Posterior vena cava (tissue), 2 donors: ENCODE results near the gene PRDM16. TPM values are rescaled to one million over a fixed set of nuclear protein-coding genes. Genes with fewer than 3 reads are reported as not detected.
"Not testable (repeated sequence)": the region's sequence is repeated elsewhere in the genome, so short reads cannot be mapped to it uniquely, and the experiment has no call there.

ENCODE experiments used
- DNase-seq: peaks from one replicate; pipeline ENCODE4 v3.0.0-alpha.2; 2020; ENCODE audit warnings: low spot score
- intact Hi-C, 2 donors: fragments of 100-400 bp; cut with DNase I; formaldehyde crosslinking; loops; one replicate each; pipeline versions ENCODE4 v1.14.1 to v1.14.2; 2022 to 2023
- total RNA-seq, 2 donors: library from RNA; stranded (reverse); fragmentation: NEBNext Ultra II Directional; extraction: Animal tissue kit (Norgen Biotek cat#: 25700); gene quantifications; one replicate each; pipeline ENCODE4 v1.2.1, GENCODE V29; 2021
- donor health status: DM: yes; HTN: yes; CAD: no.
- donor health status: DM: yes; HTN: yes; CAD: no.

The PRDM16 gene
- total RNA-seq, 2 donors from 2014 or later: 15.8 to 21.1 TPM

DNA sequence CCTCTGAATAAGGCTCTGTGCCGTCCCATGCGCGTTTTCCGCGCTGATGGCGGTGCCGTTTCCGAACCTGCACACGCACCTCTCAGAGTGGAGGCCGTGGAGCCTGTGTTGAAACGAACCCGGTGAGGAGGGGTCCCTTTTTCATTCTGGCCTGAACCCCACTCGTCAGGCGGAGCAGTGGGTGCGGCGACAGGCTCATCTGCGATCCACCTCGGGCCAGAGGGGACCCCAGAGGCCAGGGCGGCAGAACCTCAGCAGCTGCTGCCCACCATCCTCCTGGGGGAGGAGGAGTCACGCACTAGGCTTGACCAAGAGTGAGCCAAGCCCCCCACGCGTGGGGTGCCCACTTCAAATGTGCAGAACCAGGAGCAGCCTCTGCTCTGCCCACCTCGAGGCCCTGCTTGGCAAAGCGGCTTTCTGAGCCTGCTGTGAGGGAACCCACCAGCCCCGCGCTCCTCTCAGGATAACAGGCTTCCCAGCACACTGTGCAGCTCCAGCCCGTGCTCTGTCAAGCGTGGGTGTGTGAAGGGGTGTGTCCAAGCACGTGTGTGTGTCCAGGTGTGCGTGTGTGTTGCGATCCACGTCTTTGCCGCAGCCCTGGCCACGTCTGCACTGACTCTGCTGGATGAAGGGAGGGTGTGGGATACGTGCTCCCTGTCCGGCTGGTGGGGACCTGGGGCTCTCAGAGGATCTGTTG lies 6.8 kb downstream of the PRDM16 start:
- intact Hi-C loops: loop anchor here in 1 of 2 donors (1.0 kb wide), 1 partner anchor 25 kb away; no protein-coding TSS in a partner anchor
- DNase-seq: no peak

DNA sequence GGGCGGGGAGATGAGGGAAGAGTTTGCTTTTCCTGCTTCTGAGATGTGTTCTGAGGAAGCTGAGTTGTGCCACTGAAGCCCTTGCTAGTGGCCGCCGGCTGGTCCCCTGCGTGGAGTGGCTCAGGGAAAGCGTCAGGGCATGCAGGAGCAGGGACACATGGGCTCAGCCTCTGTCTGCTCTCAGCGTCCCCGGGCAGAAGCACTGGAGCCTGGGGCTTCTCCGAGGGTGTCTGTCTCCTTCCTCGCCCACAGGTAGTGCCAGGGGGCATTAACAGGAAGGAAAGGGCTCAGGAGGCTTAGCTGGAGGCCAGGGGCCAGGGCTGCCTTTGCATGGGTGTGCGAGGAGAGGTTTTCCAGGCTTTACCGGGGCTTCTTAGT lies 7.3 kb downstream of the PRDM16 start:
- intact Hi-C loops: loop anchor here in 1 of 2 donors (1.0 kb wide), 1 partner anchor 25 kb away; no protein-coding TSS in a partner anchor
- DNase-seq: no peak

DNA sequence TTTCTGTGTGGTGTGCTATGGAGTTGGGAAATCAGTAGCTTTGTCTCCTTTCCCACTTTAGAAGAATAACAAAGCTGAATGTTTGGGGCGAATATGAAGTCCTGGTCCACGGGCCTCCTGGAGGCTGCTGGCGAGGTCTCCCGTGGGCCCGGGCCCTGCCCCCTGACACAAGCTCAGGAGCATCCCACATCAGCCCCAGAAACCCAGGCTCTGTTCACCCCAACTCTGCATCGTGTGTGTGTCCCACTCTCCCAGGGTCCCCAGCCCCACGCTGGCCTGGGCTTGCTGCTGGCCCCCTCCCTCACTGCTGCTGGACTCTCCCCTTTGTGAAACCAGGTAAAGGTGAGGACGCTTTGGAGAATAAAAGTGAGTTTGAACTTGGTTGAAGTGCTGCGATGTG lies 8.1 kb downstream of the PRDM16 start:
- DNase-seq: no peak
- intact Hi-C loops: no loop called here

DNA sequence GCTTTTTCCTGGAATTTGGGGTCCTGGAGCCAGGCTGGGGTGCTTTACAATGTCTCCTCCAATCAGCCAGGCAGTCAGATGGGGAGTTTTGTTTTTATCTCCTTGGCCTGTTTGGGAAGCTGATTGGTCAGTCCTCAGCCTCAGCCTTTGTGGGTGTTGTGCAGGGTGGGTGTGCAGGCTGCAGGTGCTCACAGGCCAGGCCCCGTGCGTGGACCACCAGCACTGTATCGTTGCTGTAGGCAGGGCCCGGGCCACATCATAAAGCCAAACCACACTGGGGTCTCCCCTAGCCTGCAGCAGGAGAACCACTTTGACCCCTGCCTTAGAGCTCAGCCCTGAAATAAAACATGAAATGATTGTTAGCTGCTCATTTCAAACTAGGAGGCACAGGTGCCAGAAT lies 8.6 kb downstream of the PRDM16 start:
- intact Hi-C loops: no loop called here
- DNase-seq: no peak

DNA sequence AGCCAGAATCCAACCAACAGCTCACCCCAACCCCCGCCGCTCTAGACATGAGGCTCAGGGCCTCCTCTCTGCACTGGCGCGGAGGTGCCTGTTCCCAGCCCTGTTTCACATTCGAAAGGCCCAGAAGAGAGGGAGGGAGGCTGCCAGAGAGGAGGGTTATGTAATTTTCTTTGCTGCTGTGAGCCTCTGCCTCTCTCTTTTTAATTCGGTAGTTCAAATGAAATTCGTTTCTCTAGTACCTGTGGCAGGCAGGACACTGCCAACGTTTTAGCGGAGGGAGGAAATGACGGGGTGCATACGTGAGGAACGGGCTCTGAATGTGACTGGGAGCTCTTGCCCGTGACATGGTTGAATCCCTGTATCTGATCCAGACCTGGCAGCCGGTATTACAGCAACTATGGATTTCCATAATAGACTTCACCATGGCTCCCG lies 9.4 kb downstream of the PRDM16 start:
- intact Hi-C loops: no loop called here
- DNase-seq: no peak

DNA sequence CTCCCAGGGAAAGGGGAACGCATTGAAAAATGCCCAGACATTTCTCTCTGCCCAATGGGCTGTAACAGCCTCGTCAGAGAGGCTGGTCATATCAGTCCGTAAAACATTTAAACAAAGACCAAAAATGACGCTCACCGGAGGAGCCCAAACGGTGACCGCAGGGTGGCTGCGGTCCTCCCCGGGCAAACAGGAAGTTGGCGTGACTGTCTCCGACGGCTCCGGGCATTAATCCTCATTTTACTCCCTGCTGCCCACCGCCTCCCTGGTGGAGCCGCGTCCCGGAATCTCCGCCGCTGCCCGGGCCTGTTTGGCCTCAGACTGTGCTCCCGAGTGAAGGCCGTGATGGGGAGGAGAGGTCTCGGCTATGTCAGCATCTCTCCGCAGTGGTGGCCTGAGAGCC lies 9.9 kb downstream of the PRDM16 start:
- no peak for DNase-seq
- intact Hi-C loops: no loop called here

DNA sequence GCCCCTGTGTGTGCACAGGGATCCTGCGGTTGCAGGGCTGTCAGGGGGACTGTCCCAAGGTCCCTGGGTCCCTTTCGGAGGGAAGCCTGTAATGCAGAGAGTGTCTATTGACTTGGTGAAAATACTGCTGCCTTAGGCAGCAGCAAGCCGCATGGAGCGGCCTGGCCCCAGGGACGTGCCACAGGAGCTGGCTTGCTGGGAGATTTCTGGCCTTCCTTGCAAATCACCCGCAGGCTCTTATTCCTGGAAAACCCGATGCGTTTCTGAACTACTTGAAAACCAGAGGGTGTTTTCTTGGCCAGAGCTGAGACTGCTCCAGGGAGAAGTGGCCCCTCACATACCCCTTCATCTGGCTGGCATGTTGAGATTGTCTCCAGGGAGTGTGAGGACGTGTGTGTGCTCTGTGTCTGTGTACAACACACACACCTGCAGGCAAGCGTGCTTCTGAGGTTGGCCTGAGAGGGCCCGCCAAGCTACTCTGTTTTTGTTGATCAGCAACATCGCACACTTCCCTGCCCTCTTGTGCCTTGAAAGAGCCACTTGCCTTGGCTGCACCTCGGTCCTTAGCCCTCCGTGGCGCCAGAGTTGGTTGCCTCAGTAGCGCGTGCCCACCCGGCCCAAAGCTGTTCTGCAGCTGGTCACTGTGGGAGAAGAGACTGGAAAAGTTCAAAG lies 10.5 kb downstream of the PRDM16 start:
- no peak for DNase-seq
- intact Hi-C loops: no loop called here

DNA sequence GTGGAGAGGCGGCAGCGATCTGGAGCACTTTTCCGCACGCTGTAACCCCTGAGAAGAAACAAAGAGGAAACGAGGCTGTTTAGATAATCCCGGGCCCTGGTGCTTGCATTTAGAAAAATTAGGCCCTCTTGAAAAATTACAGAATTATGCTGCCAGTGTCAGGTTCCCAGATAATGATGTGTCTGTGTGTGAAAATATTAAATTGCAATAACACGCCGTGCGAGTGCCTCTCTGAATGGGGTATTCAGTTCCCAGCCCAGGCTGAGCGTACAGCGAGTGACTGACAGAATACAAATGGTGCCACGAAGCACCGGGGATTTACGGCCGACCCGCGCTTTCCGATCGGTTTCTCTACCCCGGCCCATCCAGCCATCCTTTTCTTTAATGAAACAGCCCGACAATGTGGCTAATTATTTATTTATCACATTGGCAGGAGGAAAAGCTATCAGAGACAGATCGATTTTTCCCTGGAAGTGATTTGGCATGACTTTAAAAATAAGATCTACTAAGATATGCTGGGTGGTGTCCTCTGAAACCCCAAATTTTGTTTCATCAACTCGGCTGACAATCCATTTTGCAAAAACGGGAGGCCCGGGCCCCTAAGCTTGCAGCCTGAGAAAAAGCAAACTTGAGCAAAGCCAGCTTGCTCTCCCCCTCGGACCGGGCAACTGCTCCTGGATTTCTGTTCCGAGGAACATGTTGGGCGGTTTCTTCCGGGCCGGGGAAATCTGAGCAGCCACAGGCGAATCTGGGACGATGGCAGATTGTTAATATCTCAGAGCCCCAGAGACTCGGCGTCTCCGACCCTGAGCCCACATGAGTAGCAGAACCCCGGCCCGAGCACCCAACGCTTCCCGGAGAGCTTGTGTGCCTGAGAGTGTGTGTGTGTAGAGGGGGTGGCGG lies 11.3 kb downstream of the PRDM16 start:
- DNase-seq: no peak
- intact Hi-C loops: no loop called here

DNA sequence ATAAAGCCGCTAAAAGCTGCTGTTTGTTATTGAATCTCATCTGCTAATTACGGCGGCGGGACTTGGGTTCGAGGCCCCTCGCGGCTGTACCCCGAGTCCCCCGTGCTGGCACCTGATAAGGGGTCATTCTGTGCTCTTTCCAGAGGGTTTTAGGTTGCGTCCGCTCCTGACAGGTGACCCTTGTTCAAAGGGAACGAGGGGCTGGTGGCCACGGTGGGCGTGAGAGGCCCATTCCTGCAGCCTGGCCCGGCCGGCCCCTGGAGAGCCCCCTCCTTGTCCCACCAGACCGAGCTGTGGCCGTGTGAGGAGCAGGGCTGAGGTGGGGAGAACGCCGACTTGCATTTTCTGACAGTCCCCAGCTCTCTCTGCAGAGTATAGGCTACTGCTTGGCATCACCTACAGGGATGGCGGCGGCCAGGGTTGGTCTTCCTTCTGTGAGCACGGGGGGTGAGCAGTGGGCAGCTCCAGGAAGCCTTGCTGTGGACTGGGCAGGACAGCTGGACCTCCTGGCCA lies 12.2 kb downstream of the PRDM16 start:
- no peak for DNase-seq
- intact Hi-C loops: no loop called here

DNA sequence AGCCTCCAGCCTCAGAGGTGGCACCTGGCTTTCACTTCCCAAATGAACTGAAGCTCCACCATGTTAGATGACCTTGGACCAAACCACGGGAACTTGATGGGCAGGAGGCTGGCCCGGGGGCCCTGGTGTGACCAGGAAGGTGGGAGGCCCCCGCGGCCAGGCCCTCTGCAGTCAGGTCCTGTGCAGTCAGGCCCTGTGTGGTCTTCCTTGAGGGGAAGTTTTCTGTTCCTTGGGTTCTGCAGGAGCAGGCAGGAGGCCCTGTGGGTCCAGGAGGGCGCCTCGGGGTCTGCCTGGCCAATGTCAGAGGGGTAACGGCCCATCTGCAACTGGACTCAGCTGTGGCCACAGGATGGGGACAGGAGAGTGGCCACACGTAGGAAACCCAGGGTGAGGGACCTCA lies 13.0 kb downstream of the PRDM16 start:
- DNase-seq: no peak
- intact Hi-C loops: no loop called here

DNA sequence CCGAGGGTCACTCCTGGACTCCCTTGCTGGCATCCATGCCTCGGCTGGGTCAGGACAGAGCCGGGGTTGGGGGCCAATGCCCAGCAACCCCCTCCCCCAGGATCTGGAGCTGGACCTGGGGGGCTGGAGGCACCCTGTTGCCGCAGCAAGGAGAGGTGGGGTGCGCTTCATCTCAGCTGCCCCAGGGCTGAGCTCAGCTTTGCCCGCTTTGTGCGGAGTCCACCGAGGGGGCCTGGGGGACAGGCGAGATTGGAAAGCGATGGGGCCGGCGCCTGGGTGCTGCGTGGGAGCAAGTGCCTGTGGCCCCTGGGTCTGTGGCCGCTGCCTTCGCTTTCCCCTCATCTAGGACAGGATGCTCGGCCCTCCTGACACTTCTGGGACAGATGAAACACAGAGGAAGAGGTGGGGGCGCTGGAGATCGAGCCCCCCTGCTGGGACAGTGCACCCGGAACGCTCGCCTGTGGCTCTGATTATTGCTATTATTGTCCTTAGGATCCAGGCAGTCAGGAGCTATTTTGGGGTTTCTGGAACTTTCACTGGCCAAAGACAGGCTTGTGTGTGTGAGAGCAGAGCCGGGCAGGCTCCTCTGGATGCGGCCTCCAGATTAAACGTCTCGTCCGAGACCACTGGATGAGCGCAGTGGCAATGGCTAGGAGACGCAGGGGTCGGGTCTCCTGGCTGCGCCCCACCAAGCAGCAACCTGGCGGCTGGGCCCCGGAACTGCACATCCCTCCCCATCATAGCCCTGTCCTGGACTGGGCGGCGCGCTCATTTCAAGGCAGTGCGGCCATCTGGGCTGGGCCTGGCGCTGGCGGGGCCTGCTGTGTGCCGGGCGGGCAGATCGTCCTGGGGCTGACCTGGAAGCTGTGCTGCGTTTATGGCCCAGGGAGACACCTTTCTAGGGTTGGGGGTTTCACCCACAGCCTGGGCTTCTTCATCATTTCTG lies 13.8 kb downstream of the PRDM16 start:
- DNase-seq: no peak
- intact Hi-C loops: no loop called here

DNA sequence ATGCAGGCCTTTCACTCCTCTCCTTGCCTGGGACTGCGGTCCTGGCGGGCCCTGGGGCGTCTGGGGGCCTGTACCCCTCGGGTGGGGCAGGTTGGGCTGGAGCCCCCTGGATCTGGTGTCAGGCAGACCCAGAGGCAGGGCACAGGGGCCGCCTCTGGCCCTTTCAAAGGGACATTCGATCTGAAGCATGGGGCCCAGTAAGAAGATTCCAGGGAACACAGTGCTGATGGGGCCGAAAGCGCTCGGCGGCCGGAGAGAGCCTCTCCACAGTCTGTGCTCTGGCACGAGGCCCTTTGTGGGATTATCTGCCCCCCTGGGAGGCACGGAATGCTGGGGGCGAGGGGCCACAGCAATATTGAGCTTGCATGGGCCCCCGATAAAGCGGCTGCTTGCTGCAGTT lies 15.2 kb downstream of the PRDM16 start:
- intact Hi-C loops: no loop called here

DNA sequence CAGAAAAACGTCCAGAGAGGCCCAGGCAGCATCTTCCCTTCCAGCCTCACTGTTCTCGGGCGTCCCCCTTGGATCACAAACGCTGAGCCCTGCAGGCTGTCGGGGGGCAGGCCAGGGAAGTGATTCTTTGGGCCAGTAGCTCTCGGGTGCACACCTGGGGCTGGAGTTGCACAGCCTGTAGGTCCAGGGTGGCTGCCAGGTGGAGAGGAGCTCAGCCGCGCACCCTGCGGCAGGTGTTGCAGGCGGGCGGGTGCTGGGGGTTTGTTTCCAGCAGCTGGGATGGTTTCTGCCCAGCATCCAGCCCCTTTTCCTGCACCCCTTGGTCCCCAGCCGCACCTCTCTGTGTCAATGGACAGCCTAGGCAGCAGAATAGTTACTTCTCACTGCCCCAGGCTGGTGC lies 15.7 kb downstream of the PRDM16 start:
- no peak for DNase-seq
- intact Hi-C loops: no loop called here

More for the DNA sequence above, 15.2 kb downstream of the PRDM16 start:
- DNase-seq: no peak

DNA sequence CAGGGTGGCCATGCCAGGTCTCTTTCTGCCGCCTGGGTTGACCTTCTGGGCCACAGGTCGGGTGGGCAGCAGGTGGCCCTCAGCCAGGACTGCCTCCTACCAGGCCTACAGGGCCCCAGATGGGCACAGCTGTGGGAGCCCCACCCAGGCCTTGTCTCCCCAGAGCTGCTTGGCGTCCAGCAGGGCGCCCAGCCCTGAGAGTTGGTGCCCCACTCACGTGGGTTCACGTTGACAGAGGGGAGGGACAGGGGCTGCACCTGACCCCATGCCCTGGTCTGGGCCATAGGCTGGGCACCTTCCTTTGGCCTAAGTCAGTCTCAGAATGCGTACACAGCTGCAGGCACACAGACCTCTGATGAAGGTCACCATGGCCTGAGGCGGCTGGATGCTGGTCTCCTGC lies 16.7 kb downstream of the PRDM16 start:
- no peak for DNase-seq
- intact Hi-C loops: no loop called here

DNA sequence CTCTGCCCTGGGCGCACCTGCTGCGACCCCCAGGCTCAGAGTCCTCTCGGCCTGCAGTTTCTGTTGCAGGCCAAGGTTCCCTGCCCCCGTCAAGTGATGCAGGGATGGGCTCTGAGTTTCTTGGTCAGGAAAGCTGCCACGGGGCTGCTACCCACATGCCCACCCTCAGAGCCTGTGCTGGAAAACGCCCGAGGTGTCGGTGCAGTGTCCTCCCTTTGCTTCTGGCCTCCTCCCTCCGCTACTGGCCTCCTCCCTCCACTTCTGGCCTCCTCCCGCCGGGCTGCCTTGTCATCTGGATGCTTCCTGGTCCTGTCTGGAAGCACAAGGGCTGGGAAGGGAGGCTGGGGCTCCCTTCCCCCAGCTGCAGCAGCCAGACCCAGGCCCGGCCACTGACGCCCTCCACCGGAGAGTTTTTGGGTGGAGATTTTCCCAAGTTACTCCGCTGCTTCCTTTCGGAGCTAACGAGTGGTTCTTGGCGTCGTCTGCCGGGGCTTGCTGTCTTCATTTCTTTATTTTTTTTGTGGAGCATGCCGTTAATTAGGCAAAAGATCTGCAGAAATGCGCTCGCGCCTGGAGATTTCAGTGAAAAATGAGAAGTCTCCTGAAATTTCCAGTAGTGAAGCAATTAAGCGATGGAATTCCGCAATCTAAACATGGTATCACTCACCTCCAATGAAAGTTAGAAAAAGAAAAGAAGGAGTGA lies 17.4 kb downstream of the PRDM16 start:
- intact Hi-C loops: no loop called here
- no peak for DNase-seq

DNA sequence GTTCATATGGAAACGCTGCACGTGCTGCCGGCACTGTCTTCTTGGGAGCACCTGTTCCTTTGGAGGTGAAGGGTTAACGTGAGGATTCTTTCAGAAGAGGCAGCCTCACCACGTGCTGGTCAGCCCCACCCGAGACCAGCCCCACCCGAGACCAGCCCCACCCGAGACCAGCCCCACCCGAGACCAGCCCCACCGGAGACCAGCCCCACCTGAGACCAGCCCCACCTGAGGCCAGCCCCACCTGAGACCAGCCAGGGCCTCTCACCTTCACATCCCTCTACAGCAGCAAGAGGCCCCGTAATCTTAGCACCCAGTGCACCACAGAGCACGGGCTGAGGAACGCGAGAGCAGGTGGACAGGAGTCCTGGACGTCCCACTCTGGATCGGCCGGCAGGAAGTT lies 18.0 kb downstream of the PRDM16 start:
- intact Hi-C loops: no loop called here
- no peak for DNase-seq

DNA sequence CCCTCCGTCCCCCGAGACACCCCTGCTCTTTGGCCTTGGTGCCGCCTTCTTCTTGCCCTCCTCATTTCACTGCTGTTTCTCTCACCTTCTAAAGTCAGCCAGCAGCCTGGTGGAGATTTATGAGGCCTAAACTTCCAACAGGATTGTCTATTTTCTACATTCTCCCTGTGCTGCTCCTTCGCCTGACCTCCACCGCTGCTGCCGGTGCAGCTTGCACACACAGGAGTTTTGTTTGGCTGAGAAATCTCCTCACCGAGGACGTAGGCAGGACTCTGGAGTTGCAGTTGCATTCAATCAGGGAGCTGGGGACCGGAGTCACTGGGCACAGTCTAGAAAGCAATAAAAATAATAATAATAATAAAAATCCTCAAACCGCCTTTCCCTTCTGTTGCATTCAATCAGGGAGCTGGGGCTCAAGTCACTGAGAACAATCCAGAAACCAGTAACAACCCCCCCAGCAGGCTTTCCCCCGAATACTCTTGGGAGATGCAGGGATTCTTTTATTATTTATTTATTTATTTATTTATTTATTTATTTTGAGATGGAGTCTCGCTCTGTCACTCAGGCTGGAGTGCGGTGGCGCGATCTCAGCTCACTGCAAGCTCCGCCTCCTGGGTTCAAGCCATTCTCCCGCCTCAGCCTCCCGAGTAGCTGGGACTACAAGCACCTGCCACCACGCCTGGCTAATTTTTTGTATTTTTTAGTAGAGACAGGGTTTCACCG lies 19.1 kb downstream of the PRDM16 start:
- intact Hi-C loops, DNase-seq: not testable (repeated sequence)

DNA sequence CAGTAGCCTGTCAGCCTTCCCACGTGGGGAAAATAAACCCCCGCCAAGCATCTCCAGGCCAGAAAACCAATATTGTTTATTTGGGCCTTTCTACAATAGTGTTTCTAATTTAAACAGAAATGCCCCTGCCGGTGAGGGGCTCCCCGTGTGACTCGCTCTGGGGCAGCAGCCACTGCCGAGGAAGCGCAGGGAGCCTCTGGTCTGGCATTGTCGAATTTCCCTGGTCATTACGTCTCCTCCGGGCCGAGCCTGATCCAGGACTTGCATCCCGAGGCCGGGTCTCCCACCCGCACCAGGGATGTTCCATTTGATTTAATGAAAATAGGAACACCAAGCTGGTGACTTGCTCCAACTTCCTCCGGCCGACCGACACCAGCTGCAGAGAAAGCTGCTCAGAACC lies 20.5 kb downstream of the PRDM16 start:
- intact Hi-C loops: no loop called here
- no peak for DNase-seq
